ENCODE measurements around the gene PDGFRB. TPM values are rescaled to one million over a fixed set of nuclear protein-coding genes. Genes with fewer than 3 reads are reported as not detected.

Gene PDGFRB
- total and polyA plus RNA-seq, 2 experiments from 2014 or later: 4.2 to 5.3 TPM

DNA sequence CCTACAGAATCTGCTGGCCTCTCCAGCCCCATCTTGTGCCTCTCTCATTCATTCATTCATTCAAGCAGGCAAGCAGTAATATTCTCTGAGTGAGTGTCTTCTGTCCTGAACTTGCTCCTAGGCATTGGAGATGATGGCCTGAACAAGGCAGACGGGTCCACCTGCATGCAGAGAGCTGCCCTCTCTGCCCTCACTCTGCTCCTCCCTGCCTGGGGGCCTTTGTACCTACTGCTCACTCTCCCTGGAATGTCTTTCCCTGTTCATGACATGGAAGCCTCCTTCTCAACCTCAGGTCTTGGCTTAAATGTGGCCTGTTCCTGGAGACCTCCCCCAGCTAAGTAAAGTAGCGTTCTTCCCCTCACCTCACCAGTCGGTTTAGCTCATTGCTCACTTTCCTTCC lies 17.5 kb upstream of the PDGFRB start:
- Histone ChIP-seq H3K27ac (no peak overlapping the region), H3K36me3 (no peaks in the 10 kb centered on the region), H3K27me3 (peaks cover 29% of the 10 kb centered on the region), H3K9me3 (ENCODE audit: low read depth) (no peaks in the 10 kb centered on the region), H3K4me1 (ENCODE audit: low read depth) (no peaks in the 10 kb centered on the region), H3K4me3 (no peak overlapping the region)
- TF ChIP-seq, protein P1, sequence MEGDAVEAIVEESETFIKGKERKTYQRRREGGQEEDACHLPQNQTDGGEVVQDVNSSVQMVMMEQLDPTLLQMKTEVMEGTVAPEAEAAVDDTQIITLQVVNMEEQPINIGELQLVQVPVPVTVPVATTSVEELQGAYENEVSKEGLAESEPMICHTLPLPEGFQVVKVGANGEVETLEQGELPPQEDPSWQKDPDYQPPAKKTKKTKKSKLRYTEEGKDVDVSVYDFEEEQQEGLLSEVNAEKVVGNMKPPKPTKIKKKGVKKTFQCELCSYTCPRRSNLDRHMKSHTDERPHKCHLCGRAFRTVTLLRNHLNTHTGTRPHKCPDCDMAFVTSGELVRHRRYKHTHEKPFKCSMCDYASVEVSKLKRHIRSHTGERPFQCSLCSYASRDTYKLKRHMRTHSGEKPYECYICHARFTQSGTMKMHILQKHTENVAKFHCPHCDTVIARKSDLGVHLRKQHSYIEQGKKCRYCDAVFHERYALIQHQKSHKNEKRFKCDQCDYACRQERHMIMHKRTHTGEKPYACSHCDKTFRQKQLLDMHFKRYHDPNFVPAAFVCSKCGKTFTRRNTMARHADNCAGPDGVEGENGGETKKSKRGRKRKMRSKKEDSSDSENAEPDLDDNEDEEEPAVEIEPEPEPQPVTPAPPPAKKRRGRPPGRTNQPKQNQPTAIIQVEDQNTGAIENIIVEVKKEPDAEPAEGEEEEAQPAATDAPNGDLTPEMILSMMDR (IDR thresholded peaks at IDR 0.05; ENCODE audit: low read depth, low read length): no peak
- DNase-seq (ENCODE audit: low read depth in 1 of 2, low spot score in 1 of 2): no peak

DNA sequence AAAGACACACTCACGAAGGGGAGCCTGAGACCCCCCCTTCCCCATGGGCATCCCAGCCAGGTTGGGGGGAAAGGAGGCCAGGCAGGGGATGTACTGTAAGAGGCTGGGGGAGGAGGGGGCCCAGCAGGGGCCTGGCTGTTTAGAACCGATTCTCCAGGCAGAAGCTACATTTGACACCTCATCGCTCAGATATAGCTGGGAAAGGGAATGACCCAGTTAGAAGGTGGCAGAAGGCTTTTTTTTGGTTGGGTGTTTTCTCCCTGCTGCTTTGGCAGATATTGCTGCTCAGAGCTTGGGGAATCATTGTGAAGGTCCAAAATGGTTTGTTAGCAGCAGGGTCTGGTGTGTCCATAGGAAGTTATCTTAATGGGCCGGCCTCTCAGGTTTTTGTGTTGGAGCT lies 16.9 kb upstream of the PDGFRB start:
- Histone ChIP-seq H3K9me3 (ENCODE audit: low read depth) (no peaks in the 10 kb centered on the region), H3K27me3 (peaks cover 35% of the 10 kb centered on the region), H3K36me3 (no peaks in the 10 kb centered on the region), H3K4me3 (no peak overlapping the region), H3K4me1 (ENCODE audit: low read depth) (no peaks in the 10 kb centered on the region), H3K27ac (no peak overlapping the region)
- TF ChIP-seq, protein P1 (IDR thresholded peaks at IDR 0.05; ENCODE audit: low read depth, low read length): no peak
- no peak for DNase-seq (ENCODE audit: low read depth in 1 of 2, low spot score in 1 of 2)

DNA sequence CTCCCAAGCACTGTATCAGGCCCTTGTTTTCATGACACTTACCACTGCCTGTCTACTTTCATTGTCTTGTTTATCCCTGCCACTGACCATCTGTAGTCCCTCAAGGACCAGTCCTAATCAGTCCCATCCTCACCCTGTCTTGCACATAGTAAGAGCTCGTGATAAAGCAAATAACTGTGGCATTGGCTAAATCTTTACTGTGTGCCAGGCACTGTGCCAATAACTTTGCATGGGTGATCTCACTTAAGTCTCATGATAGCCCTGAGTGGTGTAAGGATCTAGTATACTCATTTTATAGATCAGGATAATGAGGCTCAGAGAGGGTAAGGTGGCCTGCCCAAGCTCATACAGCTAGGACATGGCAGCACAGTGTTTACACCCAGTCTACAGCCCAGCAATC lies 16.5 kb upstream of the PDGFRB start:
- TF ChIP-seq, protein P1 (IDR thresholded peaks at IDR 0.05; ENCODE audit: low read depth, low read length): no peak
- Histone ChIP-seq H3K4me3 (no peak overlapping the region), H3K27ac (no peak overlapping the region), H3K4me1 (ENCODE audit: low read depth) (no peaks in the 10 kb centered on the region), H3K27me3 (peaks cover 39% of the 10 kb centered on the region), H3K36me3 (no peaks in the 10 kb centered on the region), H3K9me3 (ENCODE audit: low read depth) (no peaks in the 10 kb centered on the region)
- DNase-seq (ENCODE audit: low read depth in 1 of 2, low spot score in 1 of 2): peak in 1 of 2 donors; percentile 74

DNA sequence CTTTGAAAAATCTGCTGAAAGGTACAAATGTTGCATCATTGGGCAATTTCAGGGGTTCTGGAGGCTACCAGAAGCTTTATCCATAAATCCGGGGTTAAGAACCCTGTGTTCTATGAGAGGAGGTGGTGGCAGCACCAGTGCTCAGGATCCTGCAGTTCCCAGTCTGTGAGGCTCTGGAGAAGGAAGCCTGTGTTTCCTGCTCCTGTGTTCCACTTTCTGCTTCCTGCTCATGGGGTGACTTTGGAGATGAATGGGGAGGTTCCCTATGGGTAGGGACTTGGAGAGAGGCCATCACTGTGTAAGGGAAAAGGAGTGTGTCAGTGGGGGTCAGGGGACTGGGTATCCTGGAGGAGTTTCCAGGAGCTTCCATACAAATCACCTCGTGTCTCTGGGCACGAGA lies 13.2 kb upstream of the PDGFRB start:
- Histone ChIP-seq H3K4me1 (ENCODE audit: low read depth) (no peaks in the 10 kb centered on the region), H3K4me3 (no peak overlapping the region), H3K27me3 (peaks cover 63% of the 10 kb centered on the region), H3K36me3 (no peaks in the 10 kb centered on the region), H3K27ac (no peak overlapping the region), H3K9me3 (ENCODE audit: low read depth) (no peaks in the 10 kb centered on the region)
- DNase-seq (ENCODE audit: low read depth in 1 of 2, low spot score in 1 of 2): no peak
- TF ChIP-seq, protein P1 (IDR thresholded peaks at IDR 0.05; ENCODE audit: low read depth, low read length): no peak

DNA sequence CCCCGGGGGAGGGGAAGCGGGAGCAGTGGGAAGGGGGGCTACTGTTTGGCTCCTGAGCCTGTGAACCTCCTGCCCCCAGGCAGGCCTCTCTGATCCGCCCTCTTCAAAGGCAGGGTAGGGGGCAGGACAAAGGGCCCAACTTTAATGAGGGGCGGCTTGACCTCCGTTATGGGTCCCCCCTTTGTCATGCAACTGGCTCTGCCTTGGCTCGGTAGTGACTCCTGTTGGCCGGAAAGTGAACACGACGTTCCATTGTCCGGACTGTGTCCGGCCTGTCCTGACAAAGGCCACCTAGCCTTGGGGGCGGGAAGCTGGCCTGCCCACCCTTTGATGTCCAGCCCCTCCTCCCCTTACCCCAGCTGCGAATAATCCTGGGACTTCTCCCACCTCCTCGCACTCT lies 12.3 kb upstream of the PDGFRB start:
- no peak for DNase-seq (ENCODE audit: low read depth in 1 of 2, low spot score in 1 of 2)
- no peak overlapping the region for H3K4me3 ChIP-seq
- no peaks in the 10 kb centered on the region for H3K4me1 ChIP-seq (ENCODE audit: low read depth)
- no peaks in the 10 kb centered on the region for H3K36me3 ChIP-seq
- no peak overlapping the region for H3K27ac ChIP-seq
- TF ChIP-seq, protein P1 (IDR thresholded peaks at IDR 0.05; ENCODE audit: low read depth, low read length): no peak
- peaks cover 63% of the 10 kb centered on the region for H3K27me3 ChIP-seq
- H3K9me3 ChIP-seq (ENCODE audit: low read depth): no peaks in the 10 kb centered on the region

DNA sequence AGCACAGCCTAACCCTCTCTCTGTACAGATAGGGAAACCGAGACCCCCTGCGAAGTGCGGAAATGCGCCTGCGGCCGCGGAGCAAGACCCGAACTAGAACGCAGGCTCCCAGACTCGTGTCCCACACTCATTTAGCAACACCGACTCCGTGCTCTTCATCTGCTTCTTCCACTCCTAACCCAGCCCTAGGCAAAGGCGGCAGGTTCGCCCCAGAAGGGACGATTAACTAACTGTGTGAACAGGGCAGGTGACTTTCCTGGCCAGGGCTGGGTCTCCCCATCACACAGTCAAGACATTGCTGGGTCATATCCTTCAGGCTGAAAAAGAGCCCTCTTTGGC lies 11.8 kb upstream of the PDGFRB start:
- H3K27me3 ChIP-seq: peaks cover 63% of the 10 kb centered on the region
- TF ChIP-seq, protein P1 (IDR thresholded peaks at IDR 0.05; ENCODE audit: low read depth, low read length): no peak
- H3K36me3 ChIP-seq: no peaks in the 10 kb centered on the region
- no peak for DNase-seq (ENCODE audit: low read depth in 1 of 2, low spot score in 1 of 2)
- H3K27ac ChIP-seq: no peak overlapping the region
- H3K4me1 ChIP-seq (ENCODE audit: low read depth): no peaks in the 10 kb centered on the region
- no peaks in the 10 kb centered on the region for H3K9me3 ChIP-seq (ENCODE audit: low read depth)
- H3K4me3 ChIP-seq: no peak overlapping the region

Data from cardiac muscle cell (in vitro differentiated cells and primary cell).